ENCODE measurements around the gene SERTAD4. TPM values are rescaled to one million over a fixed set of nuclear protein-coding genes. Genes with fewer than 3 reads are reported as not detected.

The SERTAD4 gene
- total and polyA plus RNA-seq, 2 experiments from 2014 or later: 0.97 to 1.0 TPM

GRCh38 chr1:210207597-210208450 lies 24.8 kb upstream of the SERTAD4 start:
- Histone ChIP-seq H3K9me3 (ENCODE audit: low read depth) (no peaks in the 10 kb centered on the region), H3K4me2 (ENCODE audit: unreplicated experiment) (no peak overlapping the region), H3K27me3 (replicated peaks; ENCODE audit: insufficient read depth) (no peaks in the 10 kb centered on the region), H3K27ac (no peak overlapping the region), H2AFZ (no peak overlapping the region), H4K20me1 (ENCODE audit: insufficient read depth) (no peaks in the 10 kb centered on the region), H3K9me2 (ENCODE audit: insufficient read depth) (no peaks in the 10 kb centered on the region), H3K9ac (no peak overlapping the region), H3K79me2 (ENCODE audit: insufficient read depth) (no peaks in the 10 kb centered on the region), H3F3A (ENCODE audit: insufficient read depth) (no peaks in the 10 kb centered on the region), H3K4me1 (ENCODE audit: insufficient read depth) (no peaks in the 10 kb centered on the region), H3K4me3 (no peak overlapping the region), H3K36me3 (ENCODE audit: low read depth) (no peaks in the 10 kb centered on the region)
- in situ Hi-C loops (cut with MboI): no loop called here
- DNase-seq: no peak
- TF ChIP-seq EZH2phosphoT487 (IDR thresholded peaks at IDR 0.05; ENCODE audit: insufficient read depth, low read depth): no peak
- TF ChIP-seq EZH2 (IDR thresholded peaks at IDR 0.05; ENCODE audit: insufficient read depth, poor library complexity, severe bottlenecking): no peak
- WGBS, 2 experiments (ENCODE audit: low coverage in 1 of 2, low lambda C conversion rate in 2 of 2, missing lambda C conversion rate in 2 of 2): 66% methylated on average over 2 of the region's 2 CpGs

- Histone ChIP-seq H3K9me3 (ENCODE audit: low read depth) (no peaks in the 10 kb centered on the region), H3K27me3 (replicated peaks; ENCODE audit: insufficient read depth) (peaks cover 3% of the 10 kb centered on the region; the same call in 1 of the 2 replicates), H3K4me2 (ENCODE audit: unreplicated experiment) (no peak overlapping the region), H4K20me1 (ENCODE audit: insufficient read depth) (no peaks in the 10 kb centered on the region), H3K79me2 (ENCODE audit: insufficient read depth) (no peaks in the 10 kb centered on the region), H3F3A (ENCODE audit: insufficient read depth) (no peaks in the 10 kb centered on the region), H3K27ac (no peak overlapping the region), H2AFZ (no peak overlapping the region), H3K4me3 (no peak overlapping the region), H3K4me1 (ENCODE audit: insufficient read depth) (no peaks in the 10 kb centered on the region), H3K36me3 (ENCODE audit: low read depth) (no peaks in the 10 kb centered on the region), H3K9me2 (ENCODE audit: insufficient read depth) (no peaks in the 10 kb centered on the region), H3K9ac (no peak overlapping the region)
- in situ Hi-C loops (cut with MboI): no loop called here
- TF ChIP-seq EZH2phosphoT487 (IDR thresholded peaks at IDR 0.05; ENCODE audit: insufficient read depth, low read depth) (no peak), EZH2 (IDR thresholded peaks at IDR 0.05; ENCODE audit: insufficient read depth, poor library complexity, severe bottlenecking) (no peak)
- no peak for DNase-seq
- 45 to 55% methylated on average over 8 of the region's 8 CpGs for WGBS, 2 experiments (ENCODE audit: low coverage in 1 of 2, low lambda C conversion rate in 2 of 2, missing lambda C conversion rate in 2 of 2)
These were observed 19.3 kb upstream of the SERTAD4 start for GRCh38 chr1:210213335-210213734.

DNA sequence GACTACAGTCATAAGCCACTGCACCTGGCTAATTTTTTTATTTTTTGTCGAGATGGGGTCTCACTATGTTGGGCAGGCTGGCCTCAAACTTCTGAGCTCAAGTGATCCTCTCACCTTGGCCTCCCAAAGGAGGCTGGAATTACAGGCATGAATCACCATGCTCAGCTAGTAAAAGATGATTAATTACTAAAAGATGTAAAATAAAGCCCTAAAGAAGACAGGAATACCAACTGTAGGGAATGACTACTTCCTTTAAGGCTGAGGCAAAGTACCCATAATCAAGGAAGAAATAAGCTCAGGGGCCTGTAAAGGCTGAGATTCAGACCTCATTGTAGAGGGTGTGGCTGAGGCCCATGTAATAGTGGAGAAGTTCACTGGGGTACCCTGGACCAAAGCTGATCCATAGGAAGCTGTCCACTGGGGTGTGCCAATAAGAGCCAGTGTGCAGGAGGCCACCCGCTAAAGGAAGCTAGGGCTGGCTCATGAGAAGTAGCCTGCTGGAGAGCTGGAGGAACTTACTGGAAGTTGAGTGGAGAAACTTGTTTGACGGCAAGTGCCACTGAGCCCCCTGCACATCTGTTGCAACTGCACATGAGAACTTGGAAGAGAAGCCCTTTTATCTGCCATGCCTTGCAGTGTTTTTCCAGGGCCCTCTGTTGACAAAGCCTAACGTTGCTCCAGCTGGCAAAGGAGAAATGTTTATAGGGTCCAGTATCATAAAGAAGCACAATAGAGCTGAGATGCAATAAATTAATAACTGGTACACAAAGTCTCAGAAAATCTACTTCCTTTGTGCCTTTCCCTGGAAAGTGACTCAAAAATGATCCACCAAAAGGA lies 17.8 kb upstream of the SERTAD4 start:
- Histone ChIP-seq H3K4me2 (ENCODE audit: unreplicated experiment) (no peak overlapping the region), H2AFZ (no peak overlapping the region), H3K4me3 (no peak overlapping the region), H3K27ac (no peak overlapping the region), H3K9me2 (ENCODE audit: insufficient read depth) (no peaks in the 10 kb centered on the region), H3K4me1 (ENCODE audit: insufficient read depth) (no peaks in the 10 kb centered on the region), H3K36me3 (ENCODE audit: low read depth) (no peaks in the 10 kb centered on the region), H3K9ac (no peak overlapping the region), H3K9me3 (ENCODE audit: low read depth) (no peaks in the 10 kb centered on the region), H3K27me3 (replicated peaks; ENCODE audit: insufficient read depth) (peaks cover 3% of the 10 kb centered on the region; the same call in 1 of the 2 replicates), H3K79me2 (ENCODE audit: insufficient read depth) (no peaks in the 10 kb centered on the region), H3F3A (ENCODE audit: insufficient read depth) (no peaks in the 10 kb centered on the region), H4K20me1 (ENCODE audit: insufficient read depth) (no peaks in the 10 kb centered on the region)
- TF ChIP-seq EZH2 (IDR thresholded peaks at IDR 0.05; ENCODE audit: insufficient read depth, poor library complexity, severe bottlenecking) (no peak), EZH2phosphoT487 (IDR thresholded peaks at IDR 0.05; ENCODE audit: insufficient read depth, low read depth) (no peak)
- in situ Hi-C loops (cut with MboI): no loop called here
- no peak for DNase-seq
- 69 to 71% methylated on average over 4 of the region's 4 CpGs for WGBS, 2 experiments (ENCODE audit: low coverage in 1 of 2, low lambda C conversion rate in 2 of 2, missing lambda C conversion rate in 2 of 2)

- H3K36me3 ChIP-seq (ENCODE audit: low read depth): no peaks in the 10 kb centered on the region
- H3K79me2 ChIP-seq (ENCODE audit: insufficient read depth): no peaks in the 10 kb centered on the region
- H2AFZ ChIP-seq: no peak overlapping the region
- H3K9me2 ChIP-seq (ENCODE audit: insufficient read depth): no peaks in the 10 kb centered on the region
- in situ Hi-C loops (cut with MboI): no loop called here
- H3K27me3 ChIP-seq (replicated peaks; ENCODE audit: insufficient read depth): peaks cover 3% of the 10 kb centered on the region; the same call in 1 of the 2 replicates
- no peak overlapping the region for H3K4me3 ChIP-seq
- DNase-seq: no peak
- H3F3A ChIP-seq (ENCODE audit: insufficient read depth): no peaks in the 10 kb centered on the region
- no peak overlapping the region for H3K4me2 ChIP-seq (ENCODE audit: unreplicated experiment)
- H3K27ac ChIP-seq: no peak overlapping the region
- no peak overlapping the region for H3K9ac ChIP-seq
- 84 to 90% methylated on average over 5 of the region's 5 CpGs for WGBS, 2 experiments (ENCODE audit: low coverage in 1 of 2, low lambda C conversion rate in 2 of 2, missing lambda C conversion rate in 2 of 2)
- H3K4me1 ChIP-seq (ENCODE audit: insufficient read depth): no peaks in the 10 kb centered on the region
- no peaks in the 10 kb centered on the region for H3K9me3 ChIP-seq (ENCODE audit: low read depth)
- no peak for TF ChIP-seq EZH2phosphoT487 (IDR thresholded peaks at IDR 0.05; ENCODE audit: insufficient read depth, low read depth)
- TF ChIP-seq EZH2 (IDR thresholded peaks at IDR 0.05; ENCODE audit: insufficient read depth, poor library complexity, severe bottlenecking): no peak
- H4K20me1 ChIP-seq (ENCODE audit: insufficient read depth): no peaks in the 10 kb centered on the region
These were observed 15.1 kb upstream of the SERTAD4 start for GRCh38 chr1:210217482-210217881.

All from GM23248 (cell line).